Lung microvascular endothelial cell (primary cell): Measurements from ENCODE around the gene CAPN7. TPM values are rescaled to one million over a fixed set of nuclear protein-coding genes. Genes with fewer than 3 reads are reported as not detected.

Experiments used
- DNase-seq, 2 donors: peaks; one replicate each; pipeline versions ENCODE4 v3.0.0 to v3.0.0-alpha.2; 2010; ENCODE audit warnings: low read depth in 2 of 2
- total RNA-seq: library from RNA; depleted of rRNA; stranded (reverse); fragments of >200 nt; gene quantifications from 2 replicates; pipeline ENCODE4 v1.2.1, GENCODE V29; 2014

Gene CAPN7
- total RNA-seq, 1 donor from 2014 or later: 27.0 TPM

DNA sequence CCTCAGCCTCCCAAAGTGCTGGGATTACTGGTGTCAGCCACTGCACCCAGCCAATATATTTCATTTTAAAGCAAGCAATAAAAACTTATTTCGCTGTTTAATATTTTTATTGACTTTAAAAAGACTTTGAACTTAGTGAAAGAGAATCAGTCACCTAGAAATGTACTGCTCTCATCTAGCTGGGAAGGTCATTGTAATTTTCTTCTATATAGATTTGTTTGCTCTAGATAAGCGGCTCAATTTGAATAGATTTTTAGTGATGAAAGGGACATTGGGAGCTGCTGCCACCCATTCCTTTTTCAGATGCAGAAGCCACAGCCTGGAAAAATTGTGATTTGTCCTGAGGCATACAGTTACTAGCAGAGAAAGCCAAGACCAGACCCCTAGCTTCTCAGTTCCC lies 40.1 kb downstream of the CAPN7 start:
- DNase-seq: no peak

GRCh38 chr3:15253023-15253697 lies 47.1 kb downstream of the CAPN7 start:
- no peak for DNase-seq

- no peak for DNase-seq
Measured at GRCh38 chr3:15255215-15255614, 49.2 kb downstream of the CAPN7 start.

DNA sequence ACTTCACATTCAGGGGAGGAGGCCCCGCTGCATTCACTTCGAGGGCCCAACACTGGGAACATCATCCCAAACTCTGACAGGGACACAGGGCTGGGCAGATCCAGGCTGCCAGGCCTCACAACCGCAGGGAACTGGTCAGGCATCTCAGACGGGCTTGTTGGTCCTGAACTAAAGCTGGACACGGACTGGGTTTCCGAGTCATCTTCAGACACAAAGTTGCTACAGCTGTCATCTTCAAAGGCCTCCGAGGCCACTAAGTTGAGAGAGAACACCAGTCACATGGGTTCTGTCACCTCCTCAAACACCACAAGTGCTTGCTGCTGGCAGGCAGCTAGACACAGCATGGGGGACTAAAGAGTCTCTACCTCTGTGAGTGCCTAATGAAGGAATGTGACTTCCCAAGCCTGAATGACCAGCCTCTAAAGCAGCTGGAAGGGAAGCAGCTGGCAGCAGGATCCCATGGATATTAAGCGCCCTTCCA lies 50.9 kb downstream of the CAPN7 start:
- DNase-seq: no peak

- no peak for DNase-seq
Measured at GRCh38 chr3:15258720-15259119, 52.7 kb downstream of the CAPN7 start.

DNA sequence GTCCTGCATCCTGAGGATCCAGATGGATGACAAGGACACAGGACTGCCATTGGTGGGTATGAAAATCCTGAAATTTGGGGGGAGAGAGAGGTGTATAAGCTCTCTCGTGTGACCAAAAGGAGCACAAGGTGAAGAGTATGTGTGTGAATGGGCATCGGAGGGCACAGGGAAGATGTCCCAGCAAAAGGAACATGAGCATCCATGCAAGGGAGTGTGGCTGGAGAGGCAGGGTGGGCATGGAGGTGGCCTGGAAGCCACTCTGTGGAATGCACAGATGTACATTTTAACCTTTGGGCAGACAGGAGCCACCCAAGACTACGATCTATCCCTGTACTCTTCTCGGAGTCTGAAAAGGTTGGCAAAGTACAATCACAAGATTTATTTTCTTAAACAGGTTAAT lies 54.5 kb downstream of the CAPN7 start:
- no peak for DNase-seq

GRCh38 chr3:15261274-15261673 lies 55.2 kb downstream of the CAPN7 start:
- DNase-seq: no peak

- no peak for DNase-seq
Measured at GRCh38 chr3:15262021-15262420, 56.0 kb downstream of the CAPN7 start.

- no peak for DNase-seq
Measured at GRCh38 chr3:15263120-15263519, 57.1 kb downstream of the CAPN7 start.

DNA sequence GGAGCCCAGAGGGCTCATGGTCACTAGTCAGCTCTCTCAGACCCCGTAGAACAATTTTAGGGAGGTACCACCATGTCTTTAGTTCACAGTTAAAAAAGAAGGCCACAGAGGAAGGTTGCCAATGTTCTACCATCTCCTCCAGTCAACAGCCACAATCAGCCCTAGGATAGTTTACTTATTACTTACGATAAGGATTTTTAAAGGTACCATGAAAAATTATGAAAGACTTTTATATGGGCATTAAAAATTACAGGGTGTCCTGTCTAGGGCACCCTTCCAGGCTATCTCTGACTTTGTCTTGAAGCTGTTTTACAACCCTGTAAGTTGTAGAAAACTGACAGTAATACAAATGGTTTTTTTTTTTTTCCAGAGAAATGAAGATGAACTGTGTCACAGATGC lies 57.9 kb downstream of the CAPN7 start:
- no peak for DNase-seq

DNA sequence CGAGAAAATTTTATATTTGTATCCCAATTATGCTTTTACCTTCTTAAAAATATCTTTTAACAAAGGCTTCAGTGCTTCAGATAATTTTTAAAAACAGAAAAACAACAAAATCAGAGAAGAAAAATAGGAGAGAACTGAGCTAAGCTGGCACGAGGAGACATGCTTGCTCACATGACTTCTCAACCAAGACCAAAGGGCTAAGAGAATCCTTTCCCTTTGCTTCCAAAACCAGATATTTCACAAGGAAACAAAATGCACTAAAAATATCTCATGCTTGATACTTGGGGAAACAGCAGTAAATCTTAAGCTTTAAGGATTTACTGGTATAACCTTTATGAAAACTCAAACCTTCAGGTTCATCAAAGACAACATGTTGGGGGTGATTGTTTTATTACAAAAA lies 58.4 kb downstream of the CAPN7 start:
- DNase-seq: no peak

DNA sequence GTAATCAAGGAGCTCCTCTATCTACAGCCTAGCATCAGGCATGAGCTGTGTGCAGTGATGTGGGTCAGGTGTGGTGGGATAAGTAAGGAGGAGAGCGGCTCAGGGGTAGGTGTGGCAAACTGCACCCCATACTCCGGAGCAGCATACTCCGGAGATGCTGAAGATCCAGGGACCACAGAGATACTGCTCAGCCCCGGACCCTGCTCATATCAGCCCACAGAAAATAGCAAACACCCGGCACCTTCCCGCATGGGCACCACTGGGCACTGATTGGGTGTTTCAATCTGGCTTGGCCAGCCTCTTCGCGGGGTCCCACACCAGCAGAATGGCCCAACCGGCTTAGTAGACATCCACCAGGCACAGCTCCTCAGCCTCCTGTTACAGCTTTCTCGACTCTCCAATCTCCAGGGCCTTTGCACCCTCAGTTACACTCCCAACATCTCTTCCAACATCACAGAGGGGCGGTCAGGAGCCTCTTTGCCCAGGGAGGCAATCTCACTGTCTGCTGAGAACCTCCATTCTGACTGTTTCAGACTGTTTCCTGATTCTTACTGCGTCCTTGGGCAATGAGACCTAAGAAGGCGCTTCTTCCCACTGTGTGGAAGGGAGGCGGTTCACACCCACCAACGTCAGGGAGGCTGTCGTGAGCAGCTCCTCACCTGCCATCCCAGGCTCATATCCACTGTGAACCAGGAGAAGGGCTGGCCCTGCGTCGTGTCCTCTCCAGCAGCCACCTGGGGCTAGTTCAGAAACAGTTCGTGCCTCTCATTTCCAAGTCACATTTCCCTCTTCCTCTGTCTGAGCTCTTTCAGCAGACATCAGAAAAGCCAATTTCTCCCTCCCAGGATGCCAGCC lies 59.8 kb downstream of the CAPN7 start:
- no peak for DNase-seq

GRCh38 chr3:15266510-15267376 lies 60.7 kb downstream of the CAPN7 start:
- DNase-seq: no peak

DNA sequence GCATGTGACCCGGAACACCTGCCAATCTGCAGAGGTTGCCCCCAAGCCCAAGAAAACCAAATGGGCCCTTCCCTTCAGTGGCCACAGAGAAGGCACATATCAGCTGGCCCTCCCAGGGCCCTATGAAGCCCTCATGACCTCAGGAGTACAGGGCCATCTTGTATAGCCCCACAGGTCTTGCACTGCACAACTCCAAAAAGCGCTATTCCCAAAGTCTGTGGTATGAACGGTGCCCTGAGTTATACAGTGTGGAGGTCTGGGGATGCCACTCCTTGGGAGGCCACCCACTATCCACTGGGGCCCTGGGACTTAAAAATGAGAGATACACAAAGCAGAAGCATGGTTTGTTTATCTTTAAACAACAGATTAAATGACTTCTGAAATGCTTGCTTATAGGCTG lies 61.5 kb downstream of the CAPN7 start:
- DNase-seq: no peak

DNA sequence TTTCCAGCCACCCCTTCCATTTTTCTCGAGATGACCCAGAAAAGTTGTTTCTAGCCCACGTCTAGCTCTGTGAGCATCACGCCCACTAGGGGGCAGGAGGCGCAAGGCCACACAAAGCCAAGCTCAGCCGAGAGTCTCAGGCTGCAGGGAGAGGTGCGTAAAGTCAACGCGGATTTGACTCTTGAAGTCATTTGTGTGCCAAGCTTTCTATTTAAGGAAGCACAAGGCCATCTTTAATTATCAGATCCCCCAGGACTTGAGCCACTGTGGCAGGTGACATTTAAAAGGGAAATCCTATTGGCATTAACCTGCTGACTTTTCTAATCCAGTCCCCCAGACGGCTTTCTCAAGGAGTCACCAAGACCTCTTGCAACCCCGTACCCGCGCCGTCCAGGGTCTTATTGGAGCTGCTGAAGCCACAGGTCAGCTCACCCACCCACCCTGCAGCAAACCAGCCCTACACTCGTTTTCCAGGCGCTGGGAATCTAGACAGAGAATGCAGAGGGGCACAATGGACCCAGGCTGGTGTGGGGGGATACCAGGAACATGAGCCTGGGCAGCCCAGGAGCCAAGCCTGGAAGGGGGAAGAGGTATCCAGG lies 62.1 kb downstream of the CAPN7 start:
- DNase-seq: peak; percentile 89 to 90

GRCh38 chr3:15269091-15269989 lies 63.3 kb downstream of the CAPN7 start:
- DNase-seq: peak; percentile 94 to 98

GRCh38 chr3:15271030-15271429 lies 65.0 kb downstream of the CAPN7 start:
- no peak for DNase-seq

GRCh38 chr3:15271785-15272381 lies 65.8 kb downstream of the CAPN7 start:
- no peak for DNase-seq

DNA sequence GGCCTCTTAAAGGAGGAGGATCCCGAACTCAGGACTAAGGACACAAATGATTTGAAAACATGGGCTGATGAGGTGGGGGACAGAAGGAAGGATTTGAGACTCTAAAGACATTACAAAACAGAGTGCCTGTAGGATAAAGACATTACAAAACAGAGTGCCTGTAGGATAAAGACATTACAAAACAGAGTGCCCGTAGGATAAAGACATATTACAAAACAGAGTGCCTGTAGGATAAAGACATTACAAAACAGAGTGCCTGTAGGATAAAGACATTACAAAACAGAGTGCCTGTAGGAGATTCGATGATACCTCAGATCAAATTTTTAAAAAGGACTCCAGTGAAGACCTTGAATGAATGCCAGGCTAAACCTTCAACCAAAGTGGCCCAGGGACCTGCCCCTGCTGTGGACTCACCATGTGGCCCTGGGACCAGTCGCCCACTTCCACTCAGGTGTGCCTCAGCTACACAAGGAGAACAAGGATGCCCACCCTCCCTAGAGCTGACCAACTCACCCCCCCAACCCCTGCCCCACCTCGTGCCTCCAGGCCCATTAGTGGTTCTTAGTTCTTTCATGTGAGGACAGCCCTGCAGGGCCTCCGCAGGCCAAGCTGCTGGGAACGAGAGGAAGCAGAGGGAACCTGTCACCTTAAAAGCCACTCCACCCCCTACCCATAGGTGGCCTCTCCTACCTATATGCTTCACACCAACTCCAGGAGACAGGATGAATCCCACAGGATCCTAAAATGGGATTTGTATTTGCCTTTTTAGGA lies 66.6 kb downstream of the CAPN7 start:
- no peak for DNase-seq
